GM23338 (cell line): Measurements from ENCODE around the gene HFE.
A peak's percentile ranks its signal among the peaks of the same experiment; 100 is the strongest.

ENCODE experiments used
- CREB1 ChIP-seq: fragments of 250-450 bp; sonication (Bioruptor Pico); IDR thresholded peaks from 2 replicates; pipeline ENCODE4 v1.5.0; 2020; ENCODE audit warnings: low read depth, mild to moderate bottlenecking, moderate library complexity
- EZH2 ChIP-seq: fragments of 200-600 bp; sonication (generic); IDR thresholded peaks from one replicate; pipeline ENCODE4 v1.8.0; 2017; ENCODE audit warnings: antibody characterized with exemption, mild to moderate bottlenecking, low read depth; ENCODE audit not compliant: unreplicated experiment
- EZH2phosphoT487 ChIP-seq: fragments of 200-600 bp; sonication (generic); IDR thresholded peaks from one replicate; pipeline ENCODE4 v1.8.1; 2018; ENCODE audit warnings: antibody characterized with exemption; ENCODE audit not compliant: unreplicated experiment
- POLR2AphosphoS5 ChIP-seq: IDR thresholded peaks from 2 replicates; pipeline ENCODE4 v1.6.1; 2016; ENCODE audit warnings: antibody characterized with exemption, low read depth
- ZNF114 ChIP-seq: fragments of 250-450 bp; sonication (Bioruptor Pico); IDR thresholded peaks from 2 replicates; pipeline ENCODE4 v1.5.0; 2020; ENCODE audit warnings: mild to moderate bottlenecking, moderate library complexity
- ZNF331 ChIP-seq: fragments of 250-450 bp; sonication (Bioruptor Pico); IDR thresholded peaks from 2 replicates; pipeline ENCODE4 v1.5.0; 2020; ENCODE audit warnings: low read depth, mild to moderate bottlenecking, moderate library complexity
- TF ChIP-seq, protein P1 (sequence below), 2 experiments: fragments of 200-600 bp in 1 of 2; sonication (generic) in 1 of 2; conservative IDR thresholded peaks; 2 replicates each; pipeline versions ENCODE4 v1.5.1 to v1.6.1; 2016 to 2017; ENCODE audit warnings: antibody characterized with exemption in 2 of 2, low read depth in 2 of 2, mild to moderate bottlenecking in 2 of 2, moderate library complexity in 1 of 2

DNA sequence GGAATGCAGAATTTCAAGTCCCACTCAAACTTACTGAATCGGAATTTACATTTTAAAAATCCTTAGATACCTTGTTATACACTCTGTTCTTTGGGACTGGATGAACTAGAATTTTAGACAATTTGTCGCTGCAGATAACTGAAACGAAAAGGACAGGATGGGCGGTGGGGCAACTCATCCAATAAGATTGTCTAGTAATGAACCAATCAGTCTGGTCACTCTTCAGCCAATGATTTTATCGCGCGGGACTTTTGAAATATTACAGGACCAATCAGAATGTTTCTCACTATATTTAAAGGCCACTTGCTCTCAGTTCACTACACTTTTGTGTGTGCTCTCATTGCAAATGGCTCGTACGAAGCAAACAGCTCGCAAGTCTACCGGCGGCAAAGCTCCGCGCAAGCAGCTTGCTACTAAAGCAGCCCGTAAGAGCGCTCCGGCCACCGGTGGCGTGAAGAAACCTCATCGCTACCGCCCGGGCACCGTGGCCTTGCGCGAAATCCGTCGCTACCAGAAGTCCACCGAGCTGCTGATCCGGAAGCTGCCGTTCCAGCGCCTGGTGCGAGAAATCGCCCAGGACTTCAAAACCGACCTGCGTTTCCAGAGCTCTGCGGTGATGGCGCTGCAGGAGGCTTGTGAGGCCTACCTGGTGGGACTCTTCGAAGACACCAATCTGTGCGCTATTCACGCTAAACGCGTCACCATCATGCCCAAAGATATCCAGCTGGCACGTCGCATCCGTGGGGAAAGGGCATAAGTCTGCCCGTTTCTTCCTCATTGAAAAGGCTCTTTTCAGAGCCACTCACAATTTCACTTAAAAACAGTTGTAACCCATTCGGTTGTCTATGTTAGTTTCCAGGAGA, 41.9 kb upstream of the HFE start:
- TF ChIP-seq EZH2 (no peak), EZH2phosphoT487 (no peak), POLR2AphosphoS5 (0 out of 2 replicates have a peak, but pooled peaks have one; percentile 30), CREB1 (CRISPR knock-in tag) (no peak), ZNF114 (CRISPR knock-in tag) (no peak), ZNF331 (CRISPR knock-in tag) (no peak)
- TF ChIP-seq, protein P1, sequence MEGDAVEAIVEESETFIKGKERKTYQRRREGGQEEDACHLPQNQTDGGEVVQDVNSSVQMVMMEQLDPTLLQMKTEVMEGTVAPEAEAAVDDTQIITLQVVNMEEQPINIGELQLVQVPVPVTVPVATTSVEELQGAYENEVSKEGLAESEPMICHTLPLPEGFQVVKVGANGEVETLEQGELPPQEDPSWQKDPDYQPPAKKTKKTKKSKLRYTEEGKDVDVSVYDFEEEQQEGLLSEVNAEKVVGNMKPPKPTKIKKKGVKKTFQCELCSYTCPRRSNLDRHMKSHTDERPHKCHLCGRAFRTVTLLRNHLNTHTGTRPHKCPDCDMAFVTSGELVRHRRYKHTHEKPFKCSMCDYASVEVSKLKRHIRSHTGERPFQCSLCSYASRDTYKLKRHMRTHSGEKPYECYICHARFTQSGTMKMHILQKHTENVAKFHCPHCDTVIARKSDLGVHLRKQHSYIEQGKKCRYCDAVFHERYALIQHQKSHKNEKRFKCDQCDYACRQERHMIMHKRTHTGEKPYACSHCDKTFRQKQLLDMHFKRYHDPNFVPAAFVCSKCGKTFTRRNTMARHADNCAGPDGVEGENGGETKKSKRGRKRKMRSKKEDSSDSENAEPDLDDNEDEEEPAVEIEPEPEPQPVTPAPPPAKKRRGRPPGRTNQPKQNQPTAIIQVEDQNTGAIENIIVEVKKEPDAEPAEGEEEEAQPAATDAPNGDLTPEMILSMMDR (conservative IDR thresholded peaks at IDR 0.05; ENCODE audit: low read depth in 2 of 2), result no peak
